SIG-M5 (cell line): ENCODE results near the gene NKX2-3.

Source experiments
- DNase-seq: peaks from one replicate; lab custom pipeline; 2025; lab: John Stamatoyannopoulos, UW

NKX2-3 gene

GRCh38 chr10:99532687-99533495 is at the start of gene NKX2-3:
TSS of gene NKX2-3 (plus strand) at chr10:99532942. CDS start at chr10:99533132, 190 bp downstream.
- no peak for DNase-seq

GRCh38 chr10:99484626-99485581 is 47.8 kb upstream of the NKX2-3 start:
- DNase-seq: no peak

DNA sequence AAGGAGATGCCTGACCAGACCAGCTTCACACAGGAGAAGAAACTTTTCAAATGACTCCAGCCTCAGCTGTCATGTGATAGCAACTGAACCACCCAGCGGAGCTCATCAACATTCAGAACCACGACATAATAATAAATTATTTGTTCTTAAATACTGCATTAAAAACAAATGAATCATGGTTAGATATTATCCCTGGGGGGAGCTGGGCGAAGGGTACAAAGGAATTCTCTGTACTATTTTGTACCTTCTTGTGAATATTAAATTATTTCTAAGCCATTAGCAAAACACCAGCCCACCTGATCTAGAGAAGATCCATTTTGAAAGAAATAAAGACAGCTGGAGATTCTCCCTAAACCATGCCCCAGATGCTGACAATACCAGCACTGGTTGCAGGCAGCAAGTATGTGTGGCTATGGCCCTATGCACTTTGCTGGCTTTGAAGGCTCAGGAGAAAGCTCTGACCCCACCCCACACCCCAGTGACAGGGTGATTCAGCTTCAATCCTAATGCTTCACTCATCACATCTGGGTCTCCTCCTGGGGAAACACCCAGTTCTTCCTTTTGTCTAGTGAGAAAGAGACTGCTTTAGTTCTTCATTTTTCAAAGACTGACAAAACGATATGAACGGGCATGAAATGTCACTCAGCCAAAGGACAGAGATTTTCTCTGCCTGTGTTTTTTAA is 45.5 kb upstream of the NKX2-3 start:
- no peak for DNase-seq

DNA sequence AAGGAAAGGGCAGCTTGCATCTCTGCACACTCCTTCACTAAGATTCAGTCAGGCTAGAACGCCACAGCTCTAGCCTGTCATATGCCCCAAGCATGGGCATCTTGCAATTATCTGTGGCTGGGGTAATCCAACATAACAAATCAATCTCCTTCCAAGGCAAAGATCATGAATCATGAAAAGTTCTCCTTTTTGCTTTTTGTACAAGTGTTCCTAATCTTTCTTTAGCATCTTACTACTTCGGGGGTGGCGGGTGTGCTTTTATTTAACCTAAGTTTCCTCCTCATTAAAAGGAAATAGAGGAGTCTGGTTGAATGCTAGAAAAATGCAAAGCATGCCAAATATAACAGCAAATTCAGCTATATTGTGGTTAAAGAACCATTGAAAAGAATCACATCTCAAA is 43.5 kb upstream of the NKX2-3 start:
- no peak for DNase-seq

DNA sequence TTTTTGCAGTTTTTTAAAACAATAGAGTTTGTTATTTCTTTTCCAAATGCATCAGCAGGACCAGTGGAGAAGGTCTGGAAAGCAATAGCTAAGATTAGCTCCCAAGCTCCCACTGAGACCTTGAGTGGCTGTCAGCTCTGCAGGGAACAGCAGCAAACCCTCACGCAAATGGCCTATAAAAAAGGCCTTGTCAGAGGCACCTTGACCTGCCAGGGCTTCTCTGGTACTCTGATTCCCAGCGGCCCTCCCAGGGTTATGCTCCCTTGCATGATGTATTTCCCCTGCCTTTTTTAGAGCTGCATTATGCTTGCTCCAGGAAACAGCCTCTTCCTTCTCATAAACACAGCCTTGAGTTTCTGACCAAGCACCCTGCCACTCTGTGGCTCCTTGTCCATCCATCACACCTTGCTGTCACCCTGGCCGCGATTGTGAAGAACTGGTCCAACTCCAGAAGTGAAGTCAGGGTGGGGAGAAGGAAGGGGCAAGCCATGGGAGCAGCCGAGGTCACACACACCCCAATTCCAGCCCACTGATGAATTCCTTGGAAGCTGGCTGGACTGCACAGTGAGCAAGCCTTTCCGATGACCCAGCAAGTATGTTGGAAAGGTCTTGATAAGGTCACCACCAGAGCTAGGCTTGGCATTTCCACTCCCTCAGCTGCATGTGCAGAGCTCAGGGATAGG is 35.3 kb upstream of the NKX2-3 start:
- DNase-seq: no peak

GRCh38 chr10:99506416-99506815 is 26.3 kb upstream of the NKX2-3 start:
- DNase-seq: no peak

GRCh38 chr10:99507265-99507664 is 25.5 kb upstream of the NKX2-3 start:
- DNase-seq: no peak

- DNase-seq: no peak
These were observed 19.7 kb upstream of the NKX2-3 start for GRCh38 chr10:99513061-99513460.

GRCh38 chr10:99519690-99520039 is 13.1 kb upstream of the NKX2-3 start:
- no peak for DNase-seq

DNA sequence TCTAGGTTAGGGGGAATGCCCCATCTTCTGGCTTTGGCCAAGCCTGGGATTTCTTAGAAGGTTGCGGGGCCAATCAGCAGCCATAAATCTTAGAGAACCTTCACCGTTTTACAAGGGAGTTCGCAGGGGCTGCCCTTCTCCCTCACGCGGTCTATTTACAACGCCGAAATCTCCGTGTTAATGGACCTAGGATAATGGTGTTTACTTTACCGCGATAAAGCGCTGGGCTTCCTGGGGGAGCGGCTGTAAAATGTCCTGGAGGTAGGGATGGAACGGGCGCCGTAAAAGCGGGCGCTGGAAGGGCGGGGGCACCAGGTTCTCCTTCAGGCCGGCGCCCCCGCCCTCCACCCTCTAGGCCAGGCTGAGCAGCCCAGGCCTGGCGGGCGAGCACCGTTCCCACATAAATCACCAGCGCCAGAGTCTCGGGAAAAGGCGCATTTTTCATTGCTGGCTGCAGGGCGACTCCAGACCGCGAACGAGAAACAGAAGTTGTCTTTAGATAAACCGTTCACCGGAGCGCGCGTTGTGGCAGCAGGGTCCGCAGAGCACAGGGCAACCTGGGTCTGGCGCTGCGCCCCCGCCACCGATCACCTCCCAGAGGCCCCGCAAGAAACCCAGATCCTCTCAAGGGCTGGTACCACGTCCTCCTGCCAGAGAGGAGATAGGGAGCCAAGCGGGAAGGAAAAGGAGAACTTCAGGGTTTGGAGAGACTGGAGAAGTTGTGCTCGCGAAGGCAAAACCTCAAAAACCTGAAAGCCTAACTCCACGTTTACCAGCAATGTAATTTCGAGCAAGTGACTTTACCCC is 12.5 kb upstream of the NKX2-3 start:
- no peak for DNase-seq

GRCh38 chr10:99520847-99521764 is 11.6 kb upstream of the NKX2-3 start:
- DNase-seq: no peak

DNA sequence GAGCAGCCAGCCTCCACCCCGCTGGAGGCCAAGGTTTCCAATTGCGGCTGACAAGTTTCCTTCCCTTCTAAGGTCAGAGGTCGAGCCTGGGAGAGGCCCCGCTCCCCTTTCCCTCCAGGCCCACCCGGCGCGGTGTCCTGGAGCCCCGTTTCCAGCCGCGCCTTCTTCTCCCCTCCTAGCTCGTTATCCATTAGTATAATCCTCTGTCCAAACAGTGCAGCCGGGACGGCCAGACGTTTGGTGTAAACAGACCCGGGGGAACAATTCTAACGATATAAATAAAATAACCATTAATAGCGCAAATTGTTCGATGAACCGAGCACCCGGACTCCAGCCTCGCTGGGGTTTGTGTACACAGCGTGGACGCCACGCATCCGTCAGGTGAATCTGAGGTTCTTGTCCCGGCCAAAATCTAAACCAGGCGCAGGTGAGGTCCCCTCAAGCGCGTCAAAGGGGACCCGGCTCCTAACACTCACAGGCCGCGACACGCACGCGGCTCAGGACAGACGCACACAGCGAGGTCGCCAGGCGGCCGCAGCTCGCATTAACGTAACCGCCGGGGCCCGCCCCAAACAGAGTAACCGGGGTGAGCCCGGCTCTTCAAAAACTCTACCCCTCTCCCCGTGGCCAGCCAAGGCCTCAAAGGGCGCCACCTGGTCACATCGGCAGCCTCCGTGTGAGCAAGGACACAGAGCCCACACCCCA is 10.8 kb upstream of the NKX2-3 start:
- DNase-seq: no peak

- DNase-seq: no peak
These were observed 10.1 kb upstream of the NKX2-3 start for GRCh38 chr10:99522470-99523250.

GRCh38 chr10:99523251-99523773 is 9.4 kb upstream of the NKX2-3 start:
- no peak for DNase-seq

DNA sequence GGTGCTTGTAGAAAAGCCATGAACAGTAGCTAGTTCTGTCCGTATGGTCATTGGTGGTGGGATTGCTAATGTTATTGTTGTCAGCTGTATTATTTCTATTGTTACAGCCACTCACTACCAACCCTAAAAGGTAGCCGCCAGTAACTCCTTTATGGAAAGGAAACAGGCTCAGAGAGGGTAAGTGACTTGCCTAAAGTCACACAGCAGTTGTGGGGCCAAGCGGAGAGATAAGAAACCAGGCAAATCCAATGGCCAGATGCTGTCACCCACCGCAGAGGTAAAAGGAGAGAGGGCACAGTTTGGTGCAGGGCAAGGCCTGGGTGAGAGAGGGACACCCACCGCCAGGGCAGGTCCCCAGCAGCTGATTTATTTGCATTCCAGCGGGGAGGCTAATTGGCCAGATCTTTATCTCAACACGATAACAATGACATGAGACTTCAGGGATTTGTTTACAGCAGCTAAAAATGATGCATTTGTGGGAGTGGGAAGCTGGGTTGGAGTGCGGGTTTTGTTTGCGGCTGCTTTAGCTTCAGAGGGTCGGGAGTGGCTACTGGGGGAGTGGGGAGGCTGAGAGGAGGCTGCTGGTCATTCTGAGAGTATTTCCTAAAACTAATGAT is 8.6 kb upstream of the NKX2-3 start:
- DNase-seq: no peak

DNA sequence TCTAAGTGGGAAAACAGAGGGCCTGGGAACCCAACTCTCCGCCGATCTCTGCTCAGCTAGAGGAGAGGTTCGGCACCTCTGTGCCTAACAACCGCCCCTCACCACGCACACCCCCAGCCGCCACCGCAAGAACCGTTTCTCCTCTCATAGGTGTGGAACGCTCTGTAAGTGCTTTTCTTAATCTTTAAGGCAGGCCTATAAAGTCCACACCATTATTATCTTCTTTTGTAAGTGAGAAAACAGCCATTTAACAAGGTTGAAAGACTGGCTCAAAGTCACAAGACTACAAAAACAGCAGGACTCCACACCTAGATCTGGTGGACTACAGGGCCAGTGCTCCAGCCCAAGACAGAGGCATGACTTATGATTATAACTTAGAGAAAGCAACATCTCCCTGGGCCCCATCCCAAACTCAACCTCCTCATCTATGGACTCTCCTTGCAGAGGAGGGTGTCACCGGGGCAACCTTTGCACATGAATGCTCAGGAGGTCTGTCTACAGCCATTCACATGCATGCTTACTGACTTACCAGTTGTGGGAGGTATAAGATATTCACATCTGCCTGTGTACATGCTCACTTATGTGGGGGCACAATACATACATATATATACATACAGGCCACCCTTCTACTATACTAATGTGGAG is 7.9 kb upstream of the NKX2-3 start:
- no peak for DNase-seq

DNA sequence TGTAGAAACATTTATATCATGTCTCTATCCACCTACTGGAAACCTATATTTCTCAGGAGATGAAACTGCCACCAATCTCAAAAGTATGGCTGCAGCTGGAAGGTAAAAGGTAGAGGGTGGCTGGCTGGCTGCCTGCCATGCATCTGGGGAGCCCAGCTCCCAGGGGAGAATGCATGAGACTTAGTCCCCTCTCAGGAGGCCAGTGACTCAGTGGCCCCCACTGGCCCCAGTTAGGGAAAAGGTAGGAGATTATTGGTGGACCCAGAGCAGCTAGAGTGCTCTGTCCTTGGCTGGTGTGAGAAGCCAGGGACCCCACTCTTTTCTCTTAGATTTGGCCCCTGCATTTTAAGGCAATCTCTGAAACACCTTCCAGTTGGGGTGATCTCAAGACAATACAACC is 6.8 kb upstream of the NKX2-3 start:
- DNase-seq: no peak
